Panc1 (cell line): Measurements from ENCODE around the gene PGF. TPM values are rescaled to one million over a fixed set of nuclear protein-coding genes. Genes with fewer than 3 reads are reported as not detected.

ENCODE experiments used
- ATAC-seq: fragments of 200-7000 bp; cut with Tn5 transposase; 2 replicates; pipeline ENCODE4 v1.9.1; 2020; ENCODE audit warnings: mild to moderate bottlenecking, moderate library complexity
- BruUV-seq: library from RNA; stranded (reverse); fragments of 400-500 nt; replicated peaks from 2 replicates; lab custom pipeline; 2021; lab: Mats Ljungman, UMichigan
- CTCF ChIA-PET: fragments of 300-600 bp; sonication (Branson Sonifier 250); formaldehyde crosslinking; loops from one replicate; lab custom pipeline; 2022; ENCODE audit warnings: antibody characterized with exemption; lab: Charles Lee
- POLR2A ChIA-PET: fragments of 300-600 bp; sonication (Branson Sonifier 250); formaldehyde crosslinking; loops from one replicate; lab custom pipeline; 2022; ENCODE audit warnings: antibody characterized with exemption; lab: Charles Lee
- DNase-seq: peaks from one replicate; pipeline ENCODE4 v3.0.0-alpha.2; 2010; ENCODE audit warnings: low read depth, low spot score
- H3K27ac ChIP-seq: 2 replicates; pipeline ENCODE4 v1.5.1; 2011; ENCODE audit warnings: mild to moderate bottlenecking, low read length, inconsistent platforms
- H3K27me3 ChIP-seq: fragments of 200-500 bp; sonication (Bioruptor generic); 2 replicates; pipeline ENCODE4 v1.6.0; 2014; ENCODE audit warnings: low read length, inconsistent platforms; ENCODE audit not compliant: control insufficient read depth, insufficient read depth
- H3K36me3 ChIP-seq: fragments of 200-500 bp; sonication (Bioruptor generic); 2 replicates; pipeline ENCODE4 v1.5.1; 2014; ENCODE audit warnings: inconsistent platforms, mild to moderate bottlenecking, low read length, moderate library complexity; ENCODE audit not compliant: control insufficient read depth, insufficient read depth
- H3K4me1 ChIP-seq: 2 replicates; pipeline ENCODE4 v1.5.1; 2011; ENCODE audit warnings: inconsistent platforms, mild to moderate bottlenecking, low read length, moderate library complexity; ENCODE audit not compliant: control insufficient read depth, insufficient read depth
- H3K4me3 ChIP-seq, 2 experiments: 2 replicates each; pipeline ENCODE4 v1.5.1; 2011 to 2012; ENCODE audit warnings: low read depth in 2 of 2, low read length in 2 of 2, mild to moderate bottlenecking in 2 of 2, inconsistent platforms in 1 of 2, moderate library complexity in 1 of 2
- H3K9me3 ChIP-seq: fragments of 200-500 bp; sonication (Bioruptor generic); 2 replicates; pipeline ENCODE4 v1.5.1; 2014; ENCODE audit warnings: low read depth, mild to moderate bottlenecking, inconsistent platforms, low read length, moderate library complexity; ENCODE audit not compliant: control insufficient read depth, insufficient read depth
- POLR2AphosphoS5 ChIP-seq: IDR thresholded peaks from 2 replicates; pipeline ENCODE4 v1.6.1; 2012; ENCODE audit warnings: mild to moderate bottlenecking, low read depth, low read length, moderate library complexity
- REST ChIP-seq, 2 experiments: IDR thresholded peaks; 2 replicates each; pipeline ENCODE4 v1.6.1; 2011 to 2012; ENCODE audit warnings: low read depth in 2 of 2, control low read depth in 1 of 2, low read length in 1 of 2, mild to moderate bottlenecking in 1 of 2, moderate library complexity in 1 of 2; ENCODE audit not compliant: insufficient read depth in 1 of 2
- SIN3A ChIP-seq: IDR thresholded peaks from 2 replicates; pipeline ENCODE4 v1.6.1; 2012; ENCODE audit warnings: low read depth, mild to moderate bottlenecking, low read length, moderate library complexity, borderline replicate concordance; ENCODE audit not compliant: insufficient read depth
- TCF7L2 ChIP-seq: IDR thresholded peaks from 2 replicates; pipeline ENCODE4 v1.6.1; 2011; ENCODE audit warnings: mild to moderate bottlenecking, low read depth, low read length, inconsistent platforms
- in situ Hi-C: cut with HindIII; loops from 2 replicates; pipeline ENCODE4 v1.10.0; 2016; ENCODE audit warnings: low sequenced_read_pairs, low pct_unique_long_range_greater_than_20kb
- intact Hi-C: fragments of 100-400 bp; cut with micrococcal nuclease; formaldehyde crosslinking; loops from one replicate; pipeline ENCODE4 v1.10.0; 2022; ENCODE audit not compliant: unreplicated experiment
- total RNA-seq: library from RNA; stranded (reverse); gene quantifications from one replicate; pipeline ENCODE4 v1.2.1, GENCODE V29; 2021; ENCODE audit not compliant: unreplicated experiment
- TF ChIP-seq, protein P1 (sequence below): fragments of 450-650 bp; IDR thresholded peaks from 2 replicates; pipeline ENCODE4 v1.5.1; 2017; ENCODE audit warnings: mild to moderate bottlenecking

PGF gene
- total RNA-seq, 1 experiment from 2014 or later, result 7.3 TPM

GRCh38 chr14:74937171-74937570 lies 18.2 kb downstream of the PGF start:
- Histone ChIP-seq H3K4me3 (no peak overlapping the region), H3K27ac (no peak overlapping the region), H3K36me3 (no peaks in the 10 kb centered on the region), H3K9me3 (no peaks in the 10 kb centered on the region), H3K4me1 (no peaks in the 10 kb centered on the region; the same call in 1 of the 2 replicates), H3K27me3 (no peaks in the 10 kb centered on the region)
- no TSS peak for BruUV-seq
- in situ Hi-C loops (no loop called here), intact Hi-C loops (no loop called here)
- DNase-seq (no peak), ATAC-seq (no peak)
- POLR2A ChIA-PET, result no interaction called here
- CTCF ChIA-PET, result no interaction called here
- no peak for TF ChIP-seq SIN3A
- TF ChIP-seq POLR2AphosphoS5, result no peak

DNA sequence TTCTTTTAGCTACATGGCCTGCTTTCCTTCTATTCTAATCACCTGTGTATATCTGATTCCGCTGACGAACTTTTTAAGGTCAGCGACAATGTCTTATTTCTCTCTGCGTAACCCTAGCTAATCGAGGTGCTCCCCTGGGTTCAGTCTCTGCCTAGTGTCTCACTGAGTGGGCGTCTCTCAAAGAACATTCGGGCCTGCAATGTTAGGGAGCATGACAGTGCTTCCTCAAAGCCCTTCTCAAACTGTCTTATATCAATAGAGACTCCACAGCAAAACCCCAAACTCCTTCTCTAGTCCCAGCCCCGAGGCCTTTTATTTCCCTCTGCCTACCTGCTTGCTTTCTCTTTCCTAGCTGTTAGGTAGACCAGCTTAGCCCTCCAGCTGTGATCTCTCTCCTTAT lies 18.7 kb downstream of the PGF start:
- TF ChIP-seq REST (IDR thresholded peaks at IDR 0.05; ENCODE audit: insufficient read depth in 1 of 2, low read depth in 2 of 2, low read length in 1 of 2) (no peak), POLR2AphosphoS5 (no peak), TCF7L2 (no peak), SIN3A (no peak)
- TF ChIP-seq, protein P1, sequence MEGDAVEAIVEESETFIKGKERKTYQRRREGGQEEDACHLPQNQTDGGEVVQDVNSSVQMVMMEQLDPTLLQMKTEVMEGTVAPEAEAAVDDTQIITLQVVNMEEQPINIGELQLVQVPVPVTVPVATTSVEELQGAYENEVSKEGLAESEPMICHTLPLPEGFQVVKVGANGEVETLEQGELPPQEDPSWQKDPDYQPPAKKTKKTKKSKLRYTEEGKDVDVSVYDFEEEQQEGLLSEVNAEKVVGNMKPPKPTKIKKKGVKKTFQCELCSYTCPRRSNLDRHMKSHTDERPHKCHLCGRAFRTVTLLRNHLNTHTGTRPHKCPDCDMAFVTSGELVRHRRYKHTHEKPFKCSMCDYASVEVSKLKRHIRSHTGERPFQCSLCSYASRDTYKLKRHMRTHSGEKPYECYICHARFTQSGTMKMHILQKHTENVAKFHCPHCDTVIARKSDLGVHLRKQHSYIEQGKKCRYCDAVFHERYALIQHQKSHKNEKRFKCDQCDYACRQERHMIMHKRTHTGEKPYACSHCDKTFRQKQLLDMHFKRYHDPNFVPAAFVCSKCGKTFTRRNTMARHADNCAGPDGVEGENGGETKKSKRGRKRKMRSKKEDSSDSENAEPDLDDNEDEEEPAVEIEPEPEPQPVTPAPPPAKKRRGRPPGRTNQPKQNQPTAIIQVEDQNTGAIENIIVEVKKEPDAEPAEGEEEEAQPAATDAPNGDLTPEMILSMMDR, result no peak
- CTCF ChIA-PET, result no interaction called here
- in situ Hi-C loops, result no loop called here

DNA sequence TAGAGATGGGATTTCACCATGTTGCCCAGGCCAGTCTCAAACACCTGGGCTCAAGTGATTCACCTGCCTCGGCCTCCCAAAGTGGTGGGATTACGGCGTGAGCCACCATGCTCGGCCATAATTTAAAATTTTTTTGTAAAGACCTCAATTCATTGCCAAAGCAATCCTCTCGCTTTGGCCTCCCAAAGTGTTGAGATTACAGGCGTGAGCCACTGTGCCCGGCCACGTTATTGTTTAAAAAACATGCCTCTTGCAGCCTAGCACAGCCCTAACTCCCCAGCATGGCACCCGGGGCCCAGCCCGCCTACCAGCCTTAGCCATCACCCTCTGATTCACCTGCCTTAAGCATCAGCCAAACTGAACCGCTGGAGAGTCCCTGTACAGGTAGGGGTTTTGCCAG lies 19.2 kb downstream of the PGF start:
- Histone ChIP-seq H3K4me1 (no peaks in the 10 kb centered on the region; the same call in 1 of the 2 replicates), H3K27ac (no peak overlapping the region), H3K36me3 (no peaks in the 10 kb centered on the region), H3K9me3 (no peaks in the 10 kb centered on the region), H3K4me3 (no peak overlapping the region), H3K27me3 (no peaks in the 10 kb centered on the region)
- in situ Hi-C loops, result no loop called here
- ATAC-seq (no peak), DNase-seq (no peak)
- CTCF ChIA-PET, result no interaction called here
- no peak for TF ChIP-seq SIN3A
- TF ChIP-seq TCF7L2, result no peak
- TF ChIP-seq REST (IDR thresholded peaks at IDR 0.05; ENCODE audit: insufficient read depth in 1 of 2, low read depth in 2 of 2, low read length in 1 of 2), result no peak
- intact Hi-C loops, result no loop called here
- POLR2A ChIA-PET, result no interaction called here
- BruUV-seq, result no TSS peak

More for the DNA sequence above, 18.7 kb downstream of the PGF start:
- ATAC-seq (no peak), DNase-seq (no peak)
- POLR2A ChIA-PET, result no interaction called here
- H3K27me3 ChIP-seq, result no peaks in the 10 kb centered on the region
- H3K4me1 ChIP-seq, result no peaks in the 10 kb centered on the region; the same call in 1 of the 2 replicates
- H3K36me3 ChIP-seq, result no peaks in the 10 kb centered on the region
- no peaks in the 10 kb centered on the region for H3K9me3 ChIP-seq
- no TSS peak for BruUV-seq
- intact Hi-C loops, result no loop called here
- no peak overlapping the region for H3K4me3 ChIP-seq
- no peak overlapping the region for H3K27ac ChIP-seq
